NCI-H2171 (cell line): ENCODE measurements around the gene MAP2K2.

Experiments
- DNase-seq: peaks from one replicate; lab custom pipeline; 2025; lab: John Stamatoyannopoulos, UW

The MAP2K2 gene

GRCh38 chr19:4077800-4078684 lies 45.9 kb downstream of the MAP2K2 start:
- no peak for DNase-seq

- no peak for DNase-seq
Observed at GRCh38 chr19:4077007-4077374, 46.9 kb downstream of the MAP2K2 start.

- DNase-seq = no peak
Observed at GRCh38 chr19:4075373-4075772, 48.5 kb downstream of the MAP2K2 start.

DNA sequence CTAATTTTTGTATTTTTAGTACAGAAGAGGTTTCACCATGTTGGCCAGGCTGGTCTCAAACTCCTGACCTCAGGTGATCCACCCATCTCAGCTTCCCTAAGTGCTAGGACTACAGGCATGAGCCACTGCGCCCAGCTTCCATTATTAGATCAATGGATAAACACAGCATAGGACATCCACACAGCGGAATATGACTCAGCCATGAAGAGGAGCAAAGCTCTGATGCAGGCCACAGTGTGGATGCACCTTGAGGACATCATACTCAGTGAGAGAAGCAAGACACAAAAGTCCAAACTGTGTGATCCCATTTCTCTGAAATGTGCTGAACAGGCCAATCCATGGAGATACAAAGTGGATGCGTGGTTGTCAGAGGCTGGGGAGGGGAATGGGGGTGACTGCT lies 52.3 kb downstream of the MAP2K2 start:
- no peak for DNase-seq

DNA sequence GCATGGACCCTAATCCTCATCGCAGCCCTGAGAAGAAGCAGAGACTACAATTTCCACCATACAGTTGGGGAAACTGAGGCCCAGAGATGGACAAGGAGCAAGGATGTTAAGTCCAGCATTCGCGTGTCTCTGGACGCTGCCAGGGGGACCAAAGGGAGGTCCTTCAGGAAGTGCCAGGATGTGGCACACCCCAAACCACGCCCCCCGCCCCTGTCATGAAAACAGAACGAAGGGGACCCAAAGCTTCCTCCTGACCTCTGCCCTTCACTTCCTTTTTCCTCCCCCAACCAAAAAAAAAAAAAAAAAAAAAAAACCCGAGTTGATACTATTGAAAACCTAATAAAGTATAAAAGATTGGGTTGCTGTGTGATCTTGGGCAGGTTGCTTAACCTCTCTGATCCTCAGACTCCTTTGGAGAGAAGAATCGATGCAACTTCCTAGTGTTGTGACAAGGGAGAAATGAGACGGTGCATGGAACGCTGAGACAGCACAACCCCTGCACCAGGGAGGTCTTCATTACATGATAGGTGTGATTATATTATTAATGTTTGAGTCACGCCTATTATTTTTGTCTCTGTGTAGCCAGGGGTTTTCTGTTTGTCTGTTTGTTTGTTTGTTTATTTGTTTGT lies 54.5 kb downstream of the MAP2K2 start:
- no peak for DNase-seq

DNA sequence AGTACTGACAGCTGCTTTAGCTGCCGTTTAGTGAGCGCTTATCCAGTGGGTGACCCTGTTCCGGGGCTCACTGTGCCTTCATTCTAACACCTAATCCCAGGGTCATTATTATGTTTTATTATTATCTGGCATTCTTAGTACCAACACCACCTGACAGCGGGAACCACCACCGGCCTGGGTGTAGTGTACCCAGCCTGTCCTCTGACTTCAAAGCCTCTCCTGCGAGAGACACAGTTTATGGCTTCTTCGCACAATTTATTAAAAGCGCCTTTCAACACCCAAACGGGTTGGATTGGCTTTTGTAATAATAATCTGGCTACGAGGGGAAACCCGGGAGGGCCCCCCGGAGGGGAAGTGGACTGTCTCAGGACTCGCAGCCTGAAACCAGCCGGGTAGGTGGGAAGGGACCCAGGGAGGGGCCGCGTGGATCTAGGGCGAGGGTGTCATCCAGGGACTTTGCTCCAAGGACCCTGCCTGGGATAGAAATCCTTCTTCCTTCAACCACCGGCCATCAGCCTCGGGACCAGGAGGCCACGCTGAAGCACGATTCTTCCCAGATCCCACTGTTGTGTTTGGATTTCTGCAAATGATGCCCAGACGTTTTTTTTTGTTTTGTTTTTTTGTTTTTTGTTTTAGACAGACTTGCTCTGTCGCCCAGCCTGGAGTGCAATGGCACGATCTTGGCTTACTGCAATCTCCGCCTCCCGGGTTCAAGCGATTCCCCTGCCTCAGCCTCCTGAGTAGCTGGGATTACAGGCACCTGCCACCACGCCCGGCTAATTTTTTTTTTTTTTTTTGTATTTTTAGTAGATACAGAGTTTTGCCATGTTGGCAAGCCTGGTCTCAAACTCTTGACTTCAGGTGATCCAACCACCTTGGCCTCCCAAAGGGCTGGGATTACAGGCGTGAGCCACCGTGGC lies 55.6 kb downstream of the MAP2K2 start:
- no peak for DNase-seq

DNA sequence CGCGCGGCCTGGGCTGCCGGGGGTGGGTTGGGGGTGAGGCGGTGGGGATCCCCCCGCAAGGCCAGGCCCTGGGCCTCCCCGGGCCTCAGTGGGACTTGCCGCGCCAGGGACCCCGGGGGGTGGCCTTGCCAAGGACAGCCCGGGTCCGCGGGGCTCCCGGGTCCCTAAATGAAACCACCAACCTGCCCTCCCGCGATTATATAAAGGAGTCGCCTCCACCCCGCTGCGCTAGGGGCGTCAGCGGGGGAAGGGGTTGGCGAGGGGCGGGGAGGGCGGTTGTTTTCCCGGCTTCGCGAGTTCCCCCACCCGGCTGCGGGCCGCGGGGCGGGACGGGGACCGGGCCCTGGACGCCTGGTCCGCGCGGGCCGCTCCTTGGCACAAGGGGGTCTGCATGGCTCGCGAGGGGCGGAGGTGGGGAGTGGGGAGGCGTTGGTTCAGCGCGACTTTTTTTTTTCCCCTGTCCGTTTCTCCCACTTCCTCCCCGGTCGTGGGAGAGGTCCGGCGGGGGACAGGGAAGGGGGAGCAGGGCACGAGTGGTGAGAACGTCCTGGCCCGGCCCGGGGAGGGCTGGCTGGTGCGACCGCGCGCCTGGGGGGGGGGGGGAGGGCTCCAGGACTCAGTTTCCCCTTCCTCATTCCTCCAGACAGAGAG lies 56.4 kb downstream of the MAP2K2 start:
- no peak for DNase-seq

DNA sequence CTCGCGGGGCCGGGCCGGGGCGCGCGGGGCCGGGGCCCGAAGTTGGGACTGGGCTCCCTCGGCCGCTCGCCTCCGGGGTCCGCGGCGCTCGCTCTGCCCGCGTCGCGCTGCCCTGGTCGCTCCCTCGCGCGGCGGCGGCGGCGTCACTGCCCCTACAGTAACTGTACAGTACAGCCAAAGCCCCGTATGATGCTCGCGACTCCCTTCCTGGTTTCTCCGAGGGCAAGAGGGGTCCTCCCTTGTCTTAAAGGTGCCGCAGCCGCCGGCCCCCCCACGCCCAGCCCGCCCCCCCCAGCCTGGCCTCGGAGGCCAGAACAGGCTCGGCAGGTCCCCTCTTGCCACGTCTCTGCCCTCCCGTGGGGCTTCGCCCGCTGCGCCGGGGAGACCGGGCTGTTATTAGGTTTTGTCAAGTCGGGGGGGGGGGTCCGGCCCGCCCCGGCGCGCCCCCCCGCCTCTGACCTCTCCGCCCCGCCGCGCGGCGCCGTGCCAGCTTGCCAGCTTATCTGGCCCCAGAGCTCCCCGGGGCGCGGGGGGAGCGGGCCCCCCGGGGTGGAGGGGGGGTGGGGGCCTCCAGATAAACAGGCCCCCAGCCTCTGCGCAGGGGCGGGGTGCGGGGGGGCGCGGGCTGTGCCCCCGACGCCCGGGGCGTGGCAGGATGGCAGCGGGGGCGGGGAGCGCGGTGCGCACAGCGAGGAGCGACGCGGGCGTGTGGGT lies 57.1 kb downstream of the MAP2K2 start, which contains the start of gene ZBTB7A:
Gene ZBTB7A (minus strand): TSS at position 218 of the 714 bp plus-strand sequence. CDS start 11,667 bp downstream, outside the sequence.
- no peak for DNase-seq

- DNase-seq = no peak
Observed at GRCh38 chr19:4066176-4066606, 57.7 kb downstream of the MAP2K2 start.

DNA sequence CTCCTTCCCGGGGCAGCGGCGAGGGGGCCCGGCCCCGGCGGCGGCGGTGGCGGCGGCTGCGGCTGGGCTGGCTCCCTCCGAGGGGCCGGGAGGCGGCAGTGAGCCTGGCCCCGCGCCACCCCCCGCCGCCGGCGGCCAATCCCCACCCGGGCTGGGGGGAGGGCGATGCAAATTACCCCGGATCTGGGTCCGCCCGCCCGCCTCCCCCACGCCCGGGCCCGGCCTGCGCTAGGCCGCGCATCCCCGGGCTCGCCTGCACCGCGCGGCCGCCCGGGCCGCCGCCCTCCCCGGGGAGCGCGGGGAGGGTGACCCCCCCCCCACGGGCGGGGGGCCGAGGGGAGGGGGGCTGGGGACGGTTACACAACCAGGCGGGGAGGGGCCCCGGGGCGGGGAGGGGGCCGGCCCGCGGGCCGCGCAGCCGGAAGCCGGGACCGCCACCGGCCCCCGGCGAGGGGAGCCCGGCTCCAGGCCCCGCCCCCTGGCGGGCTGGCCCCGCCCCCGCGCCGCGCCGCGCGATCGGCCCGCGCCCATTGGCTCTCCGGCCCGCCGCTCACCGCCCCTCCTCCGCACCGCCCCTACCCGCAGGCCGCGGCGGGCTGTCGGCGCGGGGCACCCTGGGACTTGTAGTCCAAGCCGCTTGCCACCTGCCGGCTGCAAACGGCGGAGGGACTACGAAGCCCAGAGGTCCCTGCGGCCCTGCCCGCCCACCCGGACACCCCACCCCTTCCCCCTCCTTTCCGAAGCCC lies 58.3 kb downstream of the MAP2K2 start:
- DNase-seq = peak; percentile 93

DNA sequence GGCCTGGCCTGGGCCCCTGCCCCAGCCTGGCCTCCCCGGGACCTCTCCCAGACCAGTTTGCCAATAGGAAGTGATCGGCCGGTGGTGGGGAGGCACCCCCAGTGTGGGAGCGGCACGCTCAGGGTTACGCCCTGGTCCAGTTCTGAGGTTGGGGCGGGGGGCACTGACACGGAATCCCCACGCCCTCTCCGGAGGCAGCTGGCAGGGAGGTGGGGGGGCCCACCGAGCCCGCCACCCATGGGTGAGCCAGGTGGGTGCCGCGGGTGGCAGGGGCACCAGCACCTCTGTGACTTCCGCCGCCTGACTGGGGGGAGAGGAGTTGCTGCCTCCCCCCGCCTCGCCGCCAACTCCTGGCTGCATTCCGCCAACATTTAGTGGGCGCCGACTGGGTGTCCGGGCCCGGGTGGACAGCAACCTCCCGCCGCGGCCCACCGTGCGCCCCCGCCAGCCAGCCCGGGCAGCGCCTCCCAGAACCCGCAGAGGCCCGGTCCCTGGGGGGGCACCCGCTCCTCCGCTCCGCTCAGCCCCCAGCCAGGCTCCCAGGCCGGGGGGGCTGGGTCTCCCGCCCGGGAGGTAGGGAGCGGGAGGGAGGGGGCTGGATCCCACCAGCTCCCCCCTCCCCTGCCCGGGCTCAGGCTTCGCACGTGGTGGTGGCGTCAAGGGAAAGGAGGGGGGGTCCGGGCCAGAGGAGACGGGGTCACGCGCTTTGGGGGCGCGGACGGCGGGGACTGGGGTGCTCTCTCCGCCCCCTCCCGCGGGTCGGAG lies 59.2 kb downstream of the MAP2K2 start:
- DNase-seq = peak; percentile 35

- no peak for DNase-seq
Observed at GRCh38 chr19:4064149-4064495, 59.8 kb downstream of the MAP2K2 start.

DNA sequence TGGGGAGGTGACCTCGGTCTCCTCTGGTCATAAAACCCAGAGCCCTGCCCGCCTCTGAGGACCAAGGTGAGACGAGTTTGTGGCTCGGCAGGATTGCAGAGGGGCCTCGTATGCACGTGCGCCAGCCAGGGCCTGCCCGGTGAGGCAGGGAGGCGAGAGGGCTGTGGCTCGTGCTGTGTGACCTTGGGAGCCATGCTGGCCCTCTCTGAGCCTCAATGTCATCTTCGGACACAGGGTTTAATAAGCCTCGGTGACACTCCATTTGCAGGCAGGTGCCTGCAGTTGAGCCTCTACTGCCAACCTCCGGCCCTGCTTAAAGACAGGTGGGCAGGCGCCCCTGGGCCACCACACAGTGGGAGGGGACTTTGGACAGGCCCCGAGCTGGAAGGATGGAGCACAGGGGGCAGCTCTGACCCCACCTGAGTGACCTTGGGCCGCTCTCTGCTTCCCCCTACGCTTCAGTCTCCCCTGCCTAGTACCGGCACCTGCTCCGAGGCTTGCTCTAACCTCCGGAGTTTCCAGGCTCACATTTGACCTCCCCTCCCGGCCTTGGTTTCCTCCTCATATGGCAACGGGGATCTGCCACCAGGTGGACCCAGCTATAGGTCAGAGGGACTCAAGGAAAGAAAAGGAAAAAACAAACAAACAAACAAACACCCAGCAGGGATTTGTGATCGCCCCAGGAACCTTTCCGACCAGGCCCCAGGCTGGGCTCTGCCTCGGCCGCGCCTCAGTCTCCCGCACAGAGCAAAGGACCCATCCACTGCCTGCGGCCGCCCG lies 60.4 kb downstream of the MAP2K2 start:
- DNase-seq = no peak

DNA sequence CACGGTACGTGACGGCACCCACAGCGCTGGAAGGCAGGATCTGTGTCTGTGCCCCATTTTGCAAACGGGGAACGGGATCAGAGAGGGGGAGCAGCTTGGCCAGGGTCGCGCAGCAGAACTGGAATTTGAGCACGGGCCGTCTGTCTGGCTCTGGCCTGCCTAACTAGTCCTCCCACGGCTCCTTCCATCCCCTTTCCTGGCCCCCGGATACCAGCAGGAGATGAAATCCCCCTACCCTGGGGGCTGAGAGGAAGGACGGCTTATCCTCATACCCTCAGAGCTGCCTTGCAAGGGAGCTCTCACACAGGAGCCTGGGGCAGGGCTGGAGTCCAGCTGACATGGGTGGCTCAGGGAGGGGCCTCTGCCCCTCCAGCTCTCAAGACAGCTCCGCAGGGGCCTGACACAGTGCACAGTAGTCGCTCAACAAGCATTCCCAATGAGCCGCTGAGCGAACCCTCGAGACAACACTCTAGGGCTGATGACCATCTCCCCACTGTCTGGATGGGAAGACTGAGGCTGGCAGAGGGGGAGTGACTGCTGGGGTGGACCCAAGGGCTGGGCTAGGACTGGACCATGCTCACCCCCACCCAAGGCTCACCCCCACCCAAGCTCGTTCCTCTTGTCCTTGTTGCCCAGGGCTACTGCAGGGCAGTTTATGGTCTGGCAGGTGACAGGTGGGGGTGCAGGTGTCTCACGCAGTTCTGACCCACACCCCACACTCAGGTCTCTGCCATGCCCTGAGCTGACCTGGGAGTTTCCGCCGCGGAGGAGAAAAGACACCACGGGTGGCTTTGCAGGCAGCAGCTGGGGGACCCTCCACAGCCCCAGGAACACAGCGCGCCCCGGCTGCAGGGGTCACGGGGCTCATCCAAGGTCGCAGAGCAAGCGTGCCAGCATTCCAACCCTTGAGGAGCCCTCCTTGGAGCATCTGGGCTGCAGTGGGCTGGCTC lies 61.2 kb downstream of the MAP2K2 start:
- no peak for DNase-seq

DNA sequence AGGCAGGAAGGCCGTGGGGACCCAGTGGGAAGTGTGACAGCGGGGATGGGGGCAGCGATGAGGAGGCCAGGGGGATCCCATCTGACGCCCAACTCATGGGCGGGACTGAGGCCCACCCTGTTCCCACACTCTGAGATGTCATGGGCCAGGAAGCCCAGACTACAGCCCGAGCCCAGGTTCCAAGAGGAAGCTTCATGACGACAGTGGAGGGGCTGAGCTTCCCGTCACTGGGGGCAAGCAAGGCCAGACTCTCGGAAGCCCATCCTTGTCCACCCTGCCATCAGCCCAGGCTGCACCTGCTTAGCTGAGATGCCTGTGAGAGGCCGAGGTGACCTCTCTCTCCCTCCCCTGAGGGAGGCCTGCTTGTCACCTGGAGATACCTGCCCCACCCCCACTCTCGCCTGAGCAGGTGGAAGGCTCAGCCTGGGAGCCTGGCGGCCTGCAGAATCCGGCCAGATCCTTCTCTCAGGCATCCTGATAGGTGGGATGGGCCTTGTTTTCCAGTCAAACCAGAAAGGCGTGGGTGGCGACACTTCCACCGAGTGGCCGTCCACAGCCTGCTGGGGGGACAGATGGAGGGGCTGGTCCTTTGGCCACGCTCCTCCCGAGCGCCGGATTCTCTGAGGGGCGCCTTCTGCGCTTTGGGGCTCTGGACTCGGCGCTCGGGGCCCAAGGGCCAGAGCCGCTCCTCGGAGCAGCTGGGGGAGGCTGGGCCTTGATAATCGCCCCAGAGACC lies 62.1 kb downstream of the MAP2K2 start:
- no peak for DNase-seq

GRCh38 chr19:4061178-4061682 lies 62.7 kb downstream of the MAP2K2 start:
- no peak for DNase-seq
